GM12801 (cell line): ENCODE measurements around the gene ST7L.

Source experiments
- CTCF ChIP-seq: IDR thresholded peaks from one replicate; pipeline ENCODE4 v1.5.1; 2011; ENCODE audit warnings: control low read depth; ENCODE audit not compliant: insufficient read length; ENCODE audit errors: extremely low read depth

ST7L gene

GRCh38 chr1:112542206-112542973 is 76.6 kb downstream of the ST7L start:
- no peak for TF ChIP-seq CTCF

GRCh38 chr1:112541299-112541698 is 77.6 kb downstream of the ST7L start:
- TF ChIP-seq CTCF, result no peak

- no peak for TF ChIP-seq CTCF
These were observed 78.6 kb downstream of the ST7L start for GRCh38 chr1:112540226-112540794.

- no peak for TF ChIP-seq CTCF
These were observed 80.1 kb downstream of the ST7L start for GRCh38 chr1:112538883-112539282.

- TF ChIP-seq CTCF, result no peak
These were observed 81.5 kb downstream of the ST7L start for GRCh38 chr1:112537456-112537855.

- TF ChIP-seq CTCF, result no peak
These were observed 82.4 kb downstream of the ST7L start for GRCh38 chr1:112536561-112536960.

- TF ChIP-seq CTCF, result no peak
These were observed 85.9 kb downstream of the ST7L start for GRCh38 chr1:112533029-112533428.
